ENCODE data around the gene WDFY2.

WDFY2 gene

DNA sequence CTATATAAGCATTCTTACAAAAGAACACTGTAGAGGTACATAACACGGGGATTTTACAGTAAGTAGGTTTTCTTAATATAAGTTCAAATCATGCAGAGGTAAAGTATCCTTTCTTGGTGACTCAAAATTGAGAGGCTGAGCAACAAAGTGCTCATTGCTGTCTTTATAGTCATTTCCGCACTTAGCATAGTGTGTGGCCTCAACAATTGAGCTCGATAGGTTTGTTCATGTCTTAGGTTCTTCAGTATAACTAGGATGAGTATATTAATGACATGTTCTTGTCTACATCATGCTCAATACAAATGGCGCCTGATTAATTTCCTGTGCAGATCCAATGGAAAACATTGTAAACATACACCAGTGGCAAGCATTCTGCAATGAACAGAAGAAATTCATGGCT, 1.4 kb downstream of the WDFY2 start:
- TF ChIP-seq GATA3 (IDR thresholded peaks at IDR 0.05; ENCODE audit: low read depth, low read length) = no peak
- TF ChIP-seq GATA2 (IDR thresholded peaks at IDR 0.05; ENCODE audit: low read depth, low read length) = no peak

DNA sequence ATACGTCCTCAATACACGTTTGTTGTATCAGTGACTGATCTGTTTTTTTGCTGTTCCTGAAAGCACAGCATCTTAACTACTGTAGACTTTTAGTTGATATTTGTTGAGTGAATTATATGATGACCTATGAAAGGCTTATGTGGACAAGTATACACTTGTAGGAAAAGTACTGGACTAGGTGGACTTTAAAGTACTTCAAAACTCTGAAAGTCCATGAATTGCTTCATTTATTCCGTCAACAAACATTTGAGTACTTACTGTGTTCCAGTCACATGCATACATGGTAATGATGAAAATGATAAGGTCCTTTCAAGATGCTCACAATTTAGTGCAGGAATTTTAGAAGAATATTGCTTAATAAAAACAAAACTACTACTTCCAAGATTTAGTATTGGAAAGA, 3.1 kb downstream of the WDFY2 start:
- no peak for TF ChIP-seq GATA2 (IDR thresholded peaks at IDR 0.05; ENCODE audit: low read depth, low read length)
- no peak for TF ChIP-seq GATA3 (IDR thresholded peaks at IDR 0.05; ENCODE audit: low read depth, low read length)

DNA sequence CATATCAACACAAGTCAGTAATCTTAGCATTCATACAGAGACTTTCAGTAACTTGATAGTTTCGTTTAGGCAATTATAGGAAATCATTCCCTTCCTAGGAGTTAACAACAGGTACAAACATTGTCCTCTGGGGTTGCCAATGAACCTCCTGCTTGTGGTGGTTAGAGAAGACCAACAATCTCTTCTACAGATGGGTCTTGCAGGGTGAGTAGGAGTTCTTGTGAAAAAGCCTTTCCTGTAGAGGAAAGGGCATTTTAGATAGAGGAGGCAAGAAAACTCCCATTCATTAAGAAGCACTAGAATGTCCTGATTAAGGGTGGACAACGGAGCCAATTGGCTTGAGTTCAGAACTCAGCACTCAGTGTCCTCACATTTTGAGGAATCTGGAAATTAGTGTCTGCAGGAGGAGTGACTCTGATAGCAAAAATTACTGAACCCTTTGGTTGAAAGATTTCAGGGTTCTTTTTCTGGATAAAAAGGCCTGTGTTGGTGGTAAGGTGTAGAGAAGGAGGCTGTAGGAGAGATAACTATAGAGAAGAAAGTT, 4.2 kb downstream of the WDFY2 start:
- TF ChIP-seq GATA2 (IDR thresholded peaks at IDR 0.05; ENCODE audit: low read depth, low read length) = no peak
- TF ChIP-seq GATA3 (IDR thresholded peaks at IDR 0.05; ENCODE audit: low read depth, low read length) = no peak

DNA sequence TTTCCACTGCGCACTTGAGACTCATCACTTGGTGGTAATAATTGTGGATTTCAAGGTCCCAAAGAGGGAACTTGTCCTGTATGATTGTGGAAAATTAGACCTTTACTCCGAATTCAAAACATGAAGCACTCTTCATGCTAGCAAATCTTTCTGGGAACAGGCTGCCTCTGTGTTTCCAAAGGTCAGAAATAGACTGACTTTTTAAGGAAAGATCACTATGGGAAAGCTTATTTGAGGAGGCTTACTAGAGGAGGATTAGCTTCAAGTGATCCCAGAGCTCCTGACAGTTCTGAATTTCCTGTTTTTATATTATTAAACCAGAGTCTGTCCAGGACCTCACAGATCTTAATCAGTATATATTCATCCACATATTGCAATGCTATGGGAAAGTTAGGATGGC, 5.5 kb downstream of the WDFY2 start:
- TF ChIP-seq GATA2 (IDR thresholded peaks at IDR 0.05; ENCODE audit: low read depth, low read length) (peak; percentile 27; the same call in 1 of the 2 replicates), GATA3 (IDR thresholded peaks at IDR 0.05; ENCODE audit: low read depth, low read length) (0 out of 2 replicates have a peak, but pooled peaks have one; percentile 52)

DNA sequence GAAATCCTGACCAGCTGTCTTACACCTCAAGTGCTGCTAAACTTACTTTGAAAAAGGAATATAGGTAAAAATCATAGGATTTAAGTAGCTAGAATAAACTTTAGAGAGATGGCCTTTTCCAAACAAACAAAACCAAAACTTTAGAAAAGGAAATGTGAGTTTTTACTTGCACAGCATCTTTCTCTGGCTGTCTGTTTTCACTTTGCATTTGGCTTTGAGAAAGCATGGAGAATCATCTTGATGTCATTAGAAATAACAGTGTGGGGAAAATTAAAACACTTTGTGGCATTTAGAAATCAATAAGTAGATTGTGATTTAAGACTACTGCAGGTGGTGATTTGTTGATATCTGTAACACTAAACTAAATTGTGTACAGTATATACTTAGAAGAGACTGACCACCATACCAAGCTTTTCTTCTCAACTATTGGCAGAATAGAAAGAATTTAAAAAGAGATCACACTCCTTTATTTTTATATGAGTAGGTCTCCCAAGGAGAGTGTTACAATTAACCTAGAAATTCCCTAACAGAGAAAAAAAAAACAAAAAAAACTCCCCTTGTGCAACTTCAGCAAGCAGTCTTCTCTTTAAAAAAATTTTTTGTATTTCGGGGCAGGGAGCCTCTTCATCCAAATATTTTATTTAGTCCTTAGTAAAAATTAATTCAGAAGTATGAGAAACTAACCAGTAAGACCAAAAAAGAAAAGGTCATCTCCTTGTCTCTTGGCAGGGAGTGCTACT, 6.1 kb downstream of the WDFY2 start:
- TF ChIP-seq GATA2 (IDR thresholded peaks at IDR 0.05; ENCODE audit: low read depth, low read length) (no peak), GATA3 (IDR thresholded peaks at IDR 0.05; ENCODE audit: low read depth, low read length) (no peak)

DNA sequence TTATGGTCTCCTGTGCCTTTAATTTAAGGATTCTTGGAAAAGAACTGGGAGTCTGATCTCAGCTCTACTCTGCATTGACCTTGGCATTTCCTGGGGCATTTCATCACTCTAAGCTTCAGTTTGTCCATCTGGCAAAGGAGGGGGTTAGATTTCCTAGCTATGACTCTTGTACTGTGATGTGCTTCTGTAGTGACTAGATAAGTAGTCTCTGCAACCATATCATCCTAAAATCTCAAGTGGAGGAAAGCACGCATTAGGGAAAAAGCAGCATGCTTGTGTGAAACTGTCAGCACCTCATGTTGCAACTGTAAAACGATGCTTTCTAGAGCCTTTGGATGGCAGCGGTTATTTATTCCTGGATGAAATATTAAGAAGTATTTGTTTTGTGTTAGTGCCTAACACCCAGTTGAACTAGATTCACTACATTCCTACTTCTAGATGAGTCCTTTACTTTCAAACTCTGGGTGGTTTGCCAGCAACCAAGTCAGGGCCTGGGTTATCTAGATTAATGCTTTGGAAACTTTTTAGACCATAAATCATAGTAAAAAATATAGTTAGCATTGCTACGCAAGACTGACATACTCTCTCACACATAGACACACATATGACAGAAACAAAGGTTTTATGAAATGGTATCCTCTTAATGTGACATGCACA, 6.8 kb downstream of the WDFY2 start:
- TF ChIP-seq GATA3 (IDR thresholded peaks at IDR 0.05; ENCODE audit: low read depth, low read length) (peak; percentile 54), GATA2 (IDR thresholded peaks at IDR 0.05; ENCODE audit: low read depth, low read length) (peak; percentile 69)

DNA sequence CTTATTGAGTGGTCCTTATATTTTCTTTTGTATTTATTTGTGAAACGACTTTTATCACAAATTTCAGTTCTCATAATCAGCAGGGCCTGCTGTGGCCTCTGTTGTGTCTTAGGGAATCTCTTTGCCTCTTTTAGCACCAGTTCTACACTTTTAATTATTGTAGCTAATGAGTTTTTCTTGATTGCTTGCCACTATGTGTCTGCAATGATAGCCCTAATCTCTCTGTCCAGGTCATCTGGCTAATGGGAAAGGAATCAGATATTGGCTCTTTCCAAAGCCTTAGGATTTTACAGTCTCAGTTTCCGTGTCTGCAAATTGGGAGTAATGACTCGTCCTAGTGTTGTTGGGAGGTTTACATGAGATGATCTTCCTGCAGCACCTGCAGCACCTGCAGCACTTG, 10.2 kb downstream of the WDFY2 start:
- TF ChIP-seq GATA3 (IDR thresholded peaks at IDR 0.05; ENCODE audit: low read depth, low read length) = no peak
- TF ChIP-seq GATA2 (IDR thresholded peaks at IDR 0.05; ENCODE audit: low read depth, low read length) = no peak

DNA sequence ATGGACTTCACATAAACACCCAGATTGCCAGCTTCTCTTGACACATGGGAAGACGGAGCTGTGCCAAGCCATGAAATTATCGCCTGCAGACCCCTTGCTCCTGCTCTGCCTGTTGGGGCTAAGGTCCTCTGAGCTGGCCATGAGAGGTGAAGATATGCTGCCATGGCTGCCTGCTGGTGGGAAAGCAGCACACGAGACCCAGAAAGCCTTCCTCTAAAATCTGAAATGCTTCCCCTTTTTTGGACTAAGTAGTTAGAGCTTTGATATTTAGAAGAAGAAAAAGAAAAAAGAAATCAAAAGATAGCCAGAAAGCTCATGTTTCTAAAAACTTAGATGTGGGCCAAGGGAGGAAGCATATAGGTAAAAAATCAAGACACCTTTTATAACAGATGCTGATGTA, 11.2 kb downstream of the WDFY2 start:
- no peak for TF ChIP-seq GATA2 (IDR thresholded peaks at IDR 0.05; ENCODE audit: low read depth, low read length)
- no peak for TF ChIP-seq GATA3 (IDR thresholded peaks at IDR 0.05; ENCODE audit: low read depth, low read length)

DNA sequence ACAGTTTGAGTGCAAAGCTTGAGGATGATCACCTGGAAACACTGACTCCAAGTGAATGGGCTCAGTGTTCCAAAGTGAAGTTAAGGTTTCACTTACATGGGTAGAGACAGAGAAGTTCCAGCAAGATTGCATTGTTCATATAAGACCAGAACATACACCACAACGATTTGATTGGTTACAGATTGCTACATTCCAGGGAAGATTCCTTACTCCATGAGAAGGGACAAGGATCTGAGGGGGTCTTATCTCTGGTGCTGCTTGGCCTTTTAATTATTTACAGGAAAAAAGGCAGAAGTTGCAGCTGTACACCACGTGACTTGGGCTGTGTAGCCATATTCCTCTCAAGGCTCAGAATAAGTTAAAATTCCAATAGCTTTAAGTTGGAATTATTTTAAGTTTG, 12.3 kb downstream of the WDFY2 start:
- TF ChIP-seq GATA2 (IDR thresholded peaks at IDR 0.05; ENCODE audit: low read depth, low read length) (no peak), GATA3 (IDR thresholded peaks at IDR 0.05; ENCODE audit: low read depth, low read length) (no peak)

DNA sequence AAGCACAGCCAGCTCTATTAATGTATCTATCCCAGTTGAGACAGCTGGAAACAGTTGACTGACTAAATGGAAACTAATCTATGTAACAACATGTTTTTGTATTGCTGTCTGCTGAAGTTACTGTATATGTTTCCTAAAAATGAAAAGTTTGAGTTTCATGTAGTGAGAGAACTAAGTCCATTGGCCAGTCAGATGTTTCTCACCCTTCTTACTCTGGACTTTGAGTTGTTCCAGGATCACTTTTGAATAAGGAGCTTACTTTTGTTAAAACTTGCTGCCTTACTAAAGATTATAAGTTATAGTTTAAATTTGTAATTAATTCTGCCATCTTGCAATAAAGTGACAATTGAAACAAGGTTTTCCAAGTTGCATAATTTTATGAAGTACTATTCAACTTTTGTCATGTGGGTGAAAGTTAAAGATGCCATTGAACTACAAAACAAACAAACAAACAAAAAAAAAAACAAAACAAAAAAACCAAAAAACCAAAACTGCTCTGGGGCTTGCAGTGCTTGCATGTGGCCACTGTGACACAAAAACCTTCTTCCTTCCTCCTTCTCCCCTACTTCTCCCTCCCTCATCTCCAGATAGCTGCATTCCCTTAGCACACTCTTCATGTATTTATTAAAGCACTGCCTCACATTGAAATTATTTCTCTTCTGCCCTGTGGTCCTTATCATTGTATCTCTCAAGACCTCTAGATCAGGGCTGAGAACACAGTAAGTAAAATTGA, 15.3 kb downstream of the WDFY2 start:
- TF ChIP-seq GATA2 (IDR thresholded peaks at IDR 0.05; ENCODE audit: low read depth, low read length) (no peak), GATA3 (IDR thresholded peaks at IDR 0.05; ENCODE audit: low read depth, low read length) (no peak)

DNA sequence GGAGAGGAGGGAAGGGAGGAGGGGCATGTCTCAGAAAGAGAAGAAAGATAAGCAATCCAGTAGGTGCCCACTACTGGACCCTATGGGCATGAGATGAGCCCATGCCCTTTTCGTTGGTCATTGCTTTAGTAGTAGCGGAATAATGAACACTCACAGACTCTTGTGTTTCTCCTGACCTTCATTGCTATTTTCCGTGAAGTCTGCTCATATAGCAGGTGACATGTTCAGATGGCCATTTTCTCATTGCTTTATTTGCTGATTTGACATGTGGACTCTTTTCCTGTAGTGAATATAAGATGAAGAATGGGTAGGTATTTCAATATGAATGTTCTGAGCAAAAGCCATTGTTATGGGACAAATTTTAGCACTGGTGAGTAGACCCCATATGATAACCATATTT, 16.4 kb downstream of the WDFY2 start:
- TF ChIP-seq GATA3 (IDR thresholded peaks at IDR 0.05; ENCODE audit: low read depth, low read length) = no peak
- TF ChIP-seq GATA2 (IDR thresholded peaks at IDR 0.05; ENCODE audit: low read depth, low read length) = no peak

DNA sequence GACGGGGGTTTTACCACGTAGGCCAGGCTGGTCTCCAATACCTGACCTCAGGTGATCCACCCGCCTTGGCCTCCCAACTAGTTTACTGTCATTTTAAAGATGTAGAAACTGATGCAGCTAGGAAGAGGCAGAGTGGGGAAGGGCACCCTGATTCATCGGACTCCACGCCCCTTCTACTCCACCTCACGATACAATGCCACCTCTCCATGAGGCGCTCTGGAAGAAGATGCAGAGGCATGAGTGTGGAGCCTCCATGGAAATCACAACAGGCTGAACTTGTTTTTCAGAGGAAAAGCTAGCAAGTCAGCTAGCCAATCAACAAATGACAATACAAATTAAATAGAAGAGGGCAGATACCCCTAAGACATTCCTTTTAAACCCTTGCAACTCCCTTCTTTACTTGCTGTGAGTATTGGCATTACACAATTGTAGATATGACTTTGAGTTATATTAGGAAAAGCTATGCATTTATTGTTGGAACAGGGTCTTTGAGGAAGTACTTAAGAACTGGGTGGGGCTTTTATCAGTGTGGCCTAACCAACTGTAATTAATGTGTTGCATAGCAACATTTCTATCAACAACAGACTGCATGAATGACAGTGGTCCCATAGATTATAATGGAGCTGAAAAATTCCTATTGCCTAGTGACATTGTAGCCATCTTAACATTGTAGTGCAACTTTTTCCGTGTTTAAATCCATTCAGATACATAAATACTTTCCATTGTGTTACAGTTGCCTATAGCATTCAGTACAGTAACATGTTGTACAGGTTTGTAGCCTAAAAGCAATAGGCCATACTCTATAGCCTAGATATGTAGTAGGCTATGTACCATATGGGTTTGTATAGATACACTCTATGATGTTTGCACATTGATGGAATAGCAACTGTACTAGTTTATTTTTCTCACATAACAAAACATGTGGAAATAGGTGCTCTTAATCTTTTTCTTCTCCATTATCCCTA, 17.6 kb downstream of the WDFY2 start:
- TF ChIP-seq GATA3 (IDR thresholded peaks at IDR 0.05; ENCODE audit: low read depth, low read length) (no peak), GATA2 (IDR thresholded peaks at IDR 0.05; ENCODE audit: low read depth, low read length) (no peak)

DNA sequence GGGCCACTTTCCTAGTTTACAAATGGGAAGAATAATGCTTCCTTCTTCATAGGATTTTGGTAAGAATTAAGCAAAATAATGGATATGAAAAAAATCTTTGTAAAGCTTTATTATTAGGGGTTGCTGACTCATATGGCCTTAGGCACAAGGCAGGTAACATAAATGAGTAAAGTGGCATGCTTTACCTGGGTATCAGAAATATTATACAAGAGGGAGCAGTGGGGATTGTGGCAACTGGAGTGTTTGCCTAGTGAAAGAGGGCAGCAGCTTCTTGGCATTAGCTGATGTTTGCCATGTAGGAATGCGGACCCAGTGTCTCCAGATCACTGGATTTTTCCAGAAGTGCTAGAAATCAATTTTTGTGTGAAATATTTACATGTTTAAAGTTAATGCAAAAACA, 19.5 kb downstream of the WDFY2 start:
- TF ChIP-seq GATA3 (IDR thresholded peaks at IDR 0.05; ENCODE audit: low read depth, low read length) (no peak), GATA2 (IDR thresholded peaks at IDR 0.05; ENCODE audit: low read depth, low read length) (no peak)

All from SH-SY5Y (cell line).